Endothelial cell of umbilical vein (primary cell): ENCODE results near the gene CFAP77.

ENCODE experiments used
- CTCF ChIP-seq, 2 donors: IDR thresholded peaks; 1 replicate in 1 of 2; 2 replicates in 1 of 2; pipeline ENCODE4 v1.5.1; 2011; ENCODE audit warnings: low read length in 2 of 2, mild to moderate bottlenecking in 2 of 2, moderate library complexity in 2 of 2, control low read depth in 1 of 2, inconsistent platforms in 1 of 2, low read depth in 1 of 2; ENCODE audit not compliant: insufficient read depth in 1 of 2; ENCODE audit errors: extremely low read depth in 1 of 2
- POLR2A ChIP-seq: IDR thresholded peaks from 2 replicates; pipeline ENCODE4 v1.6.1; 2012; ENCODE audit warnings: low read depth, mild to moderate bottlenecking, control low read depth, low read length

- TF ChIP-seq POLR2A (no peak), CTCF (IDR thresholded peaks at IDR 0.05; ENCODE audit: extremely low read depth in 1 of 2, insufficient read depth in 1 of 2, low read depth in 1 of 2, low read length in 2 of 2) (no peak)
Measured at GRCh38 chr9:132547976-132548730, 138.1 kb downstream of the CFAP77 start.
